ENCODE measurements around the gene MAF.

The MAF gene

DNA sequence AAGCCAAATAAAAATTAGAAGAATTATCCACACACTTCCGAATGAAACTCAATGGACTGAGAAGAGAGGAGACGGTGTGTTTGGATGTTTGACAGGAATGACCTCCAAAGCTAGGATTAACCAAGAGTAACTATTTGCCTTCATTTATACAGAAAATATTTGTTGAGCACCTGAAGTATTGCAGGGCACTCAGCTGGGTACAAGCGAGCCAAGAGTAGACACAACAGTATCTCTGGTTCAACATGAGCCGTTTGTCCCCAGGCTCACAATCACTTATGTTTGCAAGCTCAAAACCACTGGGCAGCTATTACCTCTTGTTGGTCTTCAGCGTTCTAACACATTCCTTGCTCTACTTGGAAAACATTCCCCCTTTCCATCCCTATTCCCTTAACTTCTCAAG, 38.8 kb downstream of the MAF start:
- TF ChIP-seq, protein P1, sequence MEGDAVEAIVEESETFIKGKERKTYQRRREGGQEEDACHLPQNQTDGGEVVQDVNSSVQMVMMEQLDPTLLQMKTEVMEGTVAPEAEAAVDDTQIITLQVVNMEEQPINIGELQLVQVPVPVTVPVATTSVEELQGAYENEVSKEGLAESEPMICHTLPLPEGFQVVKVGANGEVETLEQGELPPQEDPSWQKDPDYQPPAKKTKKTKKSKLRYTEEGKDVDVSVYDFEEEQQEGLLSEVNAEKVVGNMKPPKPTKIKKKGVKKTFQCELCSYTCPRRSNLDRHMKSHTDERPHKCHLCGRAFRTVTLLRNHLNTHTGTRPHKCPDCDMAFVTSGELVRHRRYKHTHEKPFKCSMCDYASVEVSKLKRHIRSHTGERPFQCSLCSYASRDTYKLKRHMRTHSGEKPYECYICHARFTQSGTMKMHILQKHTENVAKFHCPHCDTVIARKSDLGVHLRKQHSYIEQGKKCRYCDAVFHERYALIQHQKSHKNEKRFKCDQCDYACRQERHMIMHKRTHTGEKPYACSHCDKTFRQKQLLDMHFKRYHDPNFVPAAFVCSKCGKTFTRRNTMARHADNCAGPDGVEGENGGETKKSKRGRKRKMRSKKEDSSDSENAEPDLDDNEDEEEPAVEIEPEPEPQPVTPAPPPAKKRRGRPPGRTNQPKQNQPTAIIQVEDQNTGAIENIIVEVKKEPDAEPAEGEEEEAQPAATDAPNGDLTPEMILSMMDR (IDR thresholded peaks at IDR 0.05; ENCODE audit: low read depth, low read length), result no peak

DNA sequence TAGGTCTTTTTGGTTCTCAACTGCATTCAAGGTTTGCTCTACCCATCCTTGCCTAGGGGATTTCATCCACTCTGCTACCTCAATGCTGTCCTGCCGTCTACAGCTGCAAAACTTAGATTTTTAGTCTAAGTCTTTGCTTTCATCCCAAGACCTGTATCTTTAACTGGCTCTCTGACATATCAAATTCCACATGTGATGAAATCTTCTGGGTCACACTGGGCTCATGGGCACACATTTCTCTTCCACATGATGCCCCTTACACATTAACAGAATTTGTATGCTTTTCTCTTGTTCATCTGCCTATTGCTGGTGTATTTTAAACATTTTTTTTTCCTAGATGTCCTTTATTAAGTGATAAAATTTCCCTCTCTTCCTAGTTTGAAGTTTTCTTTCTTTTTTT, 39.6 kb downstream of the MAF start:
- TF ChIP-seq, protein P1 (IDR thresholded peaks at IDR 0.05; ENCODE audit: low read depth, low read length), result no peak
- DNase-seq (ENCODE audit: extremely low read depth, low read depth), result no peak

More for the DNA sequence above, 38.8 kb downstream of the MAF start:
- DNase-seq (ENCODE audit: extremely low read depth, low read depth), result no peak

DNA sequence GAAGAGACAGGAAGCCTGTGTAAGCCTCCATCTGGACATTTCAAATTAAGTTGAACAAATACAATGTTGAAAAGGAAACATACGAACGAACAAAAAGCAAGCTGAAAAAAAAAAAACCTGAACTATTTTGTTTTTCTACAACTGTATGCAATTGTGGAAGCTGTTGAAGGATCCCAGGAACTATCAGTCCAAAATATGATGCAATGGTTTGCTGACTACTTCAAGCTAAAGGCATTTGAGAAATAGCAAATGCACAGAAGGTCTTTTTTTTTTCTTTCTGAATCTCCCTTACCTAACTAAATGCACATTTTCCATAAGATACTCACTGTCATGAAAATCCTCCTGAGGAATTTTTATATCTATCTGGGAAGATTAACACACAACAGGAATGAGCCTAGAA, 40.2 kb downstream of the MAF start:
- TF ChIP-seq, protein P1 (IDR thresholded peaks at IDR 0.05; ENCODE audit: low read depth, low read length), result no peak
- DNase-seq (ENCODE audit: extremely low read depth, low read depth), result no peak

DNA sequence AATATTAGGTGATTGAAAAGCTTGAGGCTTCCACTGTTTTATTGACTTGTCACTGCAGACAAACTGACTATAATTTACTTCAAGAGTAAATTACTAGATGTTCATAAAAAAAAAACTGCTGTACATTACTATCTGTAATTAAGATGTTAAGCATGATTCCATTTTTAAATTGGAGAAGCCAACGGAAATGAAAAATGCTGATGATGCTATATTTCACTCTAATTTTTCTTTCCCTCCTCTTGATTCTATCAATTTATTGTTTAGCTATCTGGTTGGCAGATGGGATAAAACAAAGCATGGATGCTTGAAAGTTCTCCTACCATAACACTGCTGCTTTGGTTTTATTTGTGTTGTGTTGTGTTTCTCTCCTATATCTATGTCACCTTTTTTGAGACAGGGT, 41.0 kb downstream of the MAF start:
- TF ChIP-seq, protein P1 (IDR thresholded peaks at IDR 0.05; ENCODE audit: low read depth, low read length), result no peak
- DNase-seq (ENCODE audit: extremely low read depth, low read depth), result no peak

DNA sequence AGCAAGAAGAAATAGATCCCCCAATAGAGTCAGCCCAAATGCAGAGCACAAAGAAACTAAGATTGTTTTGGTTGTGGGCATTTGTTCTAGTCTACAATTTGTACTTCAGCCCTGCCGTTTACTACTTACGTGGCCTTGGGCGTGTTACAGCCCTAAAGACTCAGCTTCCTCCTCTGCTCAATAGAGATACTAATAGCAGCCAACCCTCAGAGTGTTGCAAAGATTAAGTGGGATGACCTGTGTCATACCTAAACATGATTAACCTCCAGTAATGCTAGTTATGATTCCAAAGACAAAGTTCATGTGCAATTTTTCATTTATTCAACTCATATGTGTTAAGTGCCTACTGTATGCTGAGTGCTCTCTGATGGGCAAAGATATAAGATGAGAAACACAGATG, 43.1 kb downstream of the MAF start:
- DNase-seq (ENCODE audit: extremely low read depth, low read depth), result no peak
- TF ChIP-seq, protein P1 (IDR thresholded peaks at IDR 0.05; ENCODE audit: low read depth, low read length), result no peak

DNA sequence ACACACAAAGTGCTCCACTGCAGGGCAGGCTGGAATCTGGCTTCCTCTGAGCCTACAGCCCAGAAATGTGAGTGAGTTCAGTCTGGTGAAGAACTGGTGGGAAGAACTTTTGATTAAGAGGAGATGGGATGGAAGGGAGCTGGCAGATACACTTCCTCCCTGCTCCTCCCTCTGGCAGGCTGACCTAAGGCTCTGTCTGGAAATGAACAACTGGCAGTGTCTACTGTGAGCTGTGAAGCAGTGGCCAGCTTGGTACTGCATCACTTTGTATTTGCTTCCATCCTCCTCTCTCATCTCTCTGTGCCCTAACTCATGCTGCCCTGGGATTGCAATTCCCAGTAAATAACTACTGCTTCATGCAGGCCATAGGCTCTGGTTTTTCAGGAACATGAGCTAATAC, 45.6 kb downstream of the MAF start:
- TF ChIP-seq, protein P1 (IDR thresholded peaks at IDR 0.05; ENCODE audit: low read depth, low read length), result no peak
- no peak for DNase-seq (ENCODE audit: extremely low read depth, low read depth)

DNA sequence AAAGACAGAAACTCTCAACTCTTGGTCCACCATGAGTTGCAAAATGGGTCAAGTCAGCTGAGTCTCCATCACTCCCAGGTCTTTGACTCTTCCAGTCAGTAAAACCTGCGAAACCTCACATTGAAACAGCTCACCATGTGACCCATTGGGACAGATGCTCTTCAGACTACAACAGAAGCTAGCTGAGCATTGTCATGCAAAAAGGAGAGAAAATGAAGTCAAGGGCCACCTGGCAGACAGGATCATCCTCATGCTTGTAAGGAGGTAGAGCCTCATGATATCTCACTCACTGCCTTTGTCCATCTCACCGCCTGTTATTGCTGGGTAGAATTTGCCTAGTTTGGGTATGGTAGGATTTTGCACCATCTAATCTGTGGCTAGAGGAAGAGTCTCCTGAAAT, 50.2 kb downstream of the MAF start:
- DNase-seq (ENCODE audit: extremely low read depth, low read depth), result no peak
- TF ChIP-seq, protein P1 (IDR thresholded peaks at IDR 0.05; ENCODE audit: low read depth, low read length), result no peak

Data from AG09319 (cell line).